NCI-H187 treated with DMSO at 0.1 percent for 48 hours (cell line): ENCODE results near the gene CFAP58.

Experiments used
- DNase-seq: peaks from one replicate; lab custom pipeline; 2025; lab: John Stamatoyannopoulos, UW

CFAP58 gene

GRCh38 chr10:104323085-104323484 is 30.5 kb upstream of the CFAP58 start:
- no peak for DNase-seq

- DNase-seq: no peak
Observed at GRCh38 chr10:104323760-104324201, 29.9 kb upstream of the CFAP58 start.

- DNase-seq: no peak
Observed at GRCh38 chr10:104324221-104324686, 29.4 kb upstream of the CFAP58 start.

GRCh38 chr10:104324931-104325330 is 28.7 kb upstream of the CFAP58 start:
- no peak for DNase-seq

- DNase-seq: no peak
Observed at GRCh38 chr10:104325436-104326435, 27.9 kb upstream of the CFAP58 start.

- DNase-seq: no peak
Observed at GRCh38 chr10:104326991-104327610, 26.5 kb upstream of the CFAP58 start.

- no peak for DNase-seq
Observed at GRCh38 chr10:104327745-104328645, 25.6 kb upstream of the CFAP58 start.

GRCh38 chr10:104328646-104328895 is 25.1 kb upstream of the CFAP58 start:
- no peak for DNase-seq

GRCh38 chr10:104328896-104329710 is 24.5 kb upstream of the CFAP58 start:
- DNase-seq: no peak

GRCh38 chr10:104329735-104330134 is 23.9 kb upstream of the CFAP58 start:
- no peak for DNase-seq

- DNase-seq: no peak
Observed at GRCh38 chr10:104330168-104331110, 23.2 kb upstream of the CFAP58 start.

- no peak for DNase-seq
Observed at GRCh38 chr10:104331208-104331838, 22.3 kb upstream of the CFAP58 start.

GRCh38 chr10:104332243-104333031 is 21.2 kb upstream of the CFAP58 start:
- DNase-seq: no peak

GRCh38 chr10:104333032-104333727 is 20.5 kb upstream of the CFAP58 start:
- DNase-seq: no peak

GRCh38 chr10:104333728-104334373 is 19.8 kb upstream of the CFAP58 start:
- no peak for DNase-seq

- DNase-seq: no peak
Observed at GRCh38 chr10:104334561-104334960, 19.1 kb upstream of the CFAP58 start.

- DNase-seq: peak; percentile 25
Observed at GRCh38 chr10:104334965-104335650, 18.5 kb upstream of the CFAP58 start.
